GM18867 (cell line): ENCODE results near the gene ACAD11.
"Not testable (repeated sequence)": the region's sequence is repeated elsewhere in the genome, so short reads cannot be mapped to it uniquely, and the experiment has no call there.

Source experiments
- ATAC-seq: cut with Tn5 transposase; IDR thresholded peaks from one replicate; pipeline ENCODE4 v1.9.1; 2021; ENCODE audit warnings: mild to moderate bottlenecking, moderate library complexity; ENCODE audit not compliant: unreplicated experiment

The ACAD11 gene

DNA sequence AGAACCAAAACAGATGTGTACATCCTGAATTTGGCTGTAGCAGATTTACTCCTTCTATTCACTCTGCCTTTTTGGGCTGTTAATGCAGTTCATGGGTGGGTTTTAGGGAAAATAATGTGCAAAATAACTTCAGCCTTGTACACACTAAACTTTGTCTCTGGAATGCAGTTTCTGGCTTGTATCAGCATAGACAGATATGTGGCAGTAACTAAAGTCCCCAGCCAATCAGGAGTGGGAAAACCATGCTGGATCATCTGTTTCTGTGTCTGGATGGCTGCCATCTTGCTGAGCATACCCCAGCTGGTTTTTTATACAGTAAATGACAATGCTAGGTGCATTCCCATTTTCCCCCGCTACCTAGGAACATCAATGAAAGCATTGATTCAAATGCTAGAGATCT, 59.0 kb downstream of the ACAD11 start:
- not testable (repeated sequence) for ATAC-seq

DNA sequence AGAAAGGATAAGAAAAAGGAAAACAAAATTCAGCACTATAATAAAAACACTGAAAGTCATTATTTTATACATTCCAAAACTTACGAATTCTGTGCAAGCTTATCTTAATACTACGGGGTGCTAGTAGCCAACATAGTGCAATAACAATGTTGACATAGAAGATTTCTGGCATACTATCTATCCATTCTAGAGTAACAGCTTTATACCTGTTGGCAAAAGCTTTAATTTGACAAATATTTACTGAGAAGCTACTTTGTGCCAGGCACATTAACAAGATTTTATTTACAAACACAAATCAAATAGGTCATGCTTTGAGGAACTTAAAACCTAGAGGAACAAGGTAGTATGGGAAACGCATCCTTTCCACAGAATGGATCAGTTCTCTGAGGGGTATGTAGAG, 61.4 kb downstream of the ACAD11 start:
- ATAC-seq: no peak

DNA sequence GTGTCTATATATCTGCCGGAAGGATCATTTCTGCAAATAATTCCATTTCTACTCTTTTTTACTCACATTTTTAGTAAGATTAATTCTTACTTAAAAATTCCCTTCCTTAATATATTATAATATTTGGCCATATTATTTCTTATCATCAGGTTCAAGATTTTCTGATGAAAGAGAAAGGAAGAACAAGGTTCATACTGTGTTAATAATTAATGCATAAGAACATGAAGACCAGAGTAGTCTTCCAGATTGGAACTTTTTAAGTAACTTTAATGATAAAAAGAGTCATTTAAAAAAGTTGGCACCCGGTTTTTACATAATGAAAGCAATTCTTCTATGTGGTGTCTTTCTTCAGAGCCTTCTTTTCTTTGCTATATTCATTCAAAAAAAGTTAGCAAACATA, 61.9 kb downstream of the ACAD11 start:
- ATAC-seq: no peak

GRCh38 chr3:132596816-132597433, 62.7 kb downstream of the ACAD11 start, which contains the start of gene ACKR4:
TSS of gene ACKR4 (plus strand) at chr3:132597270. CDS start at chr3:132600398, 3,128 bp downstream.
- no peak for ATAC-seq

DNA sequence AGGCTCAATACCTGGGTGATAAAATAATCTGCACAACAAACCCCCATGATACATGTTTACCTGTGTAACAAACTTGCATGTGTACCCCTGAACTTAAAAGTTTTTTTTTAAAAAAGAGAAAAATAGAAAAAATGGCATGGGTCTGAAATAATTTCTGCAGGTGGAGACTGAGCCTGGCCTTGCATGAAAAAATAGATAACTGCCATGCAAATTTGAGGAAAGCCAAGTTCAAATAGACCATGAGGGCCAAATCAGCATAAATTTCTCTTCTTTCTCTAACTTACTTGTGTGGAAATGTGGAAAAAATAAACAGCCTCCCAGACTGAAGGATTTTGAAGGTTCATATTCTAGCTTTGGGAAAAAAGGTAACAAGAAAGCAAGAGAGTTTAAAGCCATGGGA, 63.3 kb downstream of the ACAD11 start:
- no peak for ATAC-seq

DNA sequence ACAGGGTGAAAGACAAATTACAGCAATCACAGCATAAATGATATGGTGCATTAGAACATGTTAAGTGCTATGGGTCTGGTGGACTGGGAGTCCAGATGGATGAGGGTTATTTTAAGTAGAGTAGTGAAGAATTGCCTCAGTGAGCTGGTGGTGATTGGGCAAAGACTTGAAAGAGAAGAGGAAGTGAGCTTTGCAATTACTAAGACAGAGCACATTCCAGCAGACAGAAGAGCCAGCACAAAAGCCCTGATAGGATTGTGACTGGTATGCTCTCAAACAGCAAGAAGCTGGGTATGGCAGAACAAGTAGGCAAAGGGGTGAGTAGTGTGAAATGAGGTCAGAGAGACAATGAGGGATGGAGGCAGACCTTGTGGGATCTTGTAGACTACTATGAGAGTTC, 64.6 kb downstream of the ACAD11 start:
- ATAC-seq: no peak

- ATAC-seq: no peak
Observed at GRCh38 chr3:132594498-132594897, 65.1 kb downstream of the ACAD11 start.

DNA sequence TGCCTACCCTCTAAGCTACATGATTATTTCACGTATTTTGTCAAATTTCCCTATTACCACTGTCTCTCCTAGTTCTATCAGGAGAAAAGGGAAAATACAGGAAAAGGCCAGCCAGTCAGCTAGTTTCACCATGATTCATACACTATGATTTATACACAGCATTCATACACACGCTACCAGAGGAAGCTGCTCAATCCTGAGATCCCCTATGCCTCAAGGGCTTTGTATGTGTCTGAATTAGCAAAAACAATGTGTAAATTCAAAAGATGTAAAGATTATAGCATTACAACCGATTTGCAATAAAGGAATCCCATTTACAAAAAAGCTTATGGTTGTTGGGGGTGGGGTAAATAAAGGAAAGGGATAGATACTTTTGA, 65.7 kb downstream of the ACAD11 start:
- ATAC-seq: no peak

DNA sequence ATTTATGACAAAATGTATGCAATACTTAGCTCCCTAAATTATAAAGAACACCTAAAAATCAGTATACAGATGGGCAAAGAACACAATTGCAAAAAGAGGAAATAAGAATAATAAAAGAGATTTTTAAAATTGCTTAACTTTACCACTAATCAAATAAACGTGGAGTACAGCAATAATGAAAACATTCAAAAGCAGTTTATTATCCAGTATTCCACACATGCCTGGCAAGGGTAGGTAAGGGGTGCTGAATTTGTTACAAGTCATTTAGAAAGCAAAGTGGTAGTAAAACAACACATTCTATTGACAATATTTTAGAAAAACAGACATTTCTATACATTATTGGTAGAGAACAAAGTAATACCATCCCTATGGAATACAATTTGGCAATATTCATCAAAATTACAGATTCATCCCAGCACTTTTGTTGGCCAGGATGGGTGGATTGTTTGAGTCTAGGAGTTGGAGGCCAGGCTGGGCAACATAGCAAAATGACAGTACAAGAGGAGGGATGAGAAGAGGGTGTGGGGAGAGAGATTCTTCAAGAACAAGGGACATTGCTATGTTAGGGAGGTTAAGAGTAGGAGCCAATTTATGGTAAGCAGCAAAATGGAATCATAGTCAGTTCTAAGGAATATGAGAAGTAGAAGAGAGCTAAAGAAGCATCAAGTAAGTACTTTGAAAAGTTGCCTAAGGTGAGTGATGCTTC, 66.2 kb downstream of the ACAD11 start:
- ATAC-seq: no peak

GRCh38 chr3:132592216-132592615, 67.4 kb downstream of the ACAD11 start:
- ATAC-seq: no peak

- no peak for ATAC-seq
Observed at GRCh38 chr3:132587401-132587800, 72.2 kb downstream of the ACAD11 start.

DNA sequence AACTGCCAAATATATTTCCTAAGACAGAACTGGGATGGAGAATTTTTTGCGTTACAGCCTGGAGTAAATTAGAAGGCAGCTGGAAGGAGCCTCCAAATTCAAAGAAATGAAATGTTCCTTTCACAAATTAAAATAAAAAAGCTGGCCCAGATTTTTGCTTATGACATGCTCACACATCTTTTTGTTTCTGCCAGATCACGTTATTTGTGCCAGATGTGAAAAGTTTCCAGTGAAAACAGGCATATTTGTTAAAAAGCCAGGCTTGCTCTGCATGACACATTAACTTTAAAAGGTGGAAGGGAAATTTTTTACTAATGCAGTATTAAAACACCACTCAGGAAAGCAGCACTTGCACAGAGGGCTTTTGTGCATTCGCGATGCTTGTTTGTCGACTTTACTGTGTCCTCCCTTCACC, 85.8 kb downstream of the ACAD11 start:
- ATAC-seq: no peak

GRCh38 chr3:132570016-132570415, 89.6 kb downstream of the ACAD11 start:
- ATAC-seq: no peak

DNA sequence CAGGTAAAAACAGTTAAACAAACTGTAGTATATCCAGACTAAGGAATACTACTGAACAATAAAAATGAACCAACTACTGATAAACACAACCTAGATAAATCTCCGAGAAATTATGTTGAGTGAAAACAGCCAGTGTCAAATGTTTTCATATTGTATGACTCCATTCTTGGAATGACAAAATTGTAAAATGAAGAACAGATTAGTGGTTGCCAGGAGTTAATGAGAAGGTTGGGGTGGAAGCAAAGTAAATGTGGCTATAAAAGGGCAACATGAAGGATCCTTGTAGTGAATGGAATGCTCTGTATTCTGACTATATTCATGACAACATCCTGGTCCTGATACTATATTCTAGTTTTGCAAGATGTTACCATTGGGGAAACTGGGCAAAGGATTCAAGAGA, 90.0 kb downstream of the ACAD11 start:
- ATAC-seq: no peak

DNA sequence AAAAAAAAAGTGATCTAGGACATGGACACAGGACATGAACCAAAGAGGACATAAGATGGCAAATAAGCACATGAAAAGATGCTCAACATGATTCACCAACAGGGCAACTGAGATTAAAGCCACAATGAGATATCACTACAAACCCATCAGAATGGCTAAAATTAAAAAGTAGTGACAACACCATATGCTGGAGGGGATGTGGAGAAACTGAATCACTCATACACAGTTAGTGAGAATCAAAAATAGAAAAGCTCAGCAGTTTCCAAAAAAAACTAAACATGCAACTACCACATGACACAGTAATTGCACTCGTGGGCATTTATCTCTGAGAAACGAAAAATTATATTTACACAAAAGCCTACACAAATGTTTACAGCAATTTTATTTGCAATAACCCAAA, 90.5 kb downstream of the ACAD11 start:
- ATAC-seq: no peak

DNA sequence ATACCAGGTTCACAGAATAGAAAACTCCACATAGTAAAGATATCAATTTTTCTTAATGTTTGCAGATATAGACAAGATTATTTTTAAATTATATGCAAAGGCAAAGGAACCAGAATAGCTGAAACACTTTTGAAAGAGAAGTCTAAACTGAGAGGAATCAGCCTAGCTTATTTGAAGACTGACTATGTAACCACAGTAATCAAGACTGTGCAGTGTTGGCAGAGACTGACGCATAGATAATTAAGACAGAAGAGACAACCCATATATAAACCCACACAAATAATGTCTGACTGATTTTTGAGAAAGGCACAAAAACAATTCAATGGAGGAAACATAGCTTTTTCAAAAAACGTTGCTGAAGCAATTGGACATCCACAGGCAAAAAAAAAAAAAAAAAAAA, 91.2 kb downstream of the ACAD11 start:
- ATAC-seq: no peak

GRCh38 chr3:132564070-132564465, 95.5 kb downstream of the ACAD11 start:
- ATAC-seq: no peak

DNA sequence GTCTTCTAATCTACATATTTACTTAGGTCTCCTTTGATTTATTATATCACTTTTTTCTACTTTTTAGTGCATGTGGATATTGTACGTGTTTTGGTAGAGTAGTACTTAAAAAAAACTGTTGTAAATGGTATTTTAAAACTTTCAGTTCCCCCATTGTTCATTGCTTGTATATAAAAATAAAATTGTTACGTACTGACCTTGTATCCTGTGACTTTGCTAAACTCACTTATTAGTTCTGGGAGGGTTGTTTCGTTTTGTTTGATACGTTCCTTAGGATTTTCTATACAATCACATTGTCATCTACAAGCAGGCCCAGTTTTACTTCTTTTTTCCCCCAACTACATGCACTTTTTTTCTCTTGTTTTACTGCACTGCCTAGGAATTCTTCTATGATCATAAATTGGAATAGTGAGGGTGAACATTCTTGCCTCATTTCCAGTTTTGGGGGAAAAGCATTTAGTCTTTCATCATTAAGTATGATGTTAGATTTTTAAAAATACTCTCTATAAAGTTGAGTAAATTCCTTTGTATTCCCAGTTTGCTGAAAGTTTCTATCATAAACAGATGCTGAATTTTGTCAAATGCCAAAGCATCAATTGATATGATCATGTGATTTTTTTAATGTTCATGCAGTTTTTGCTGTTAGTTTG, 96.1 kb downstream of the ACAD11 start:
- ATAC-seq: no peak

DNA sequence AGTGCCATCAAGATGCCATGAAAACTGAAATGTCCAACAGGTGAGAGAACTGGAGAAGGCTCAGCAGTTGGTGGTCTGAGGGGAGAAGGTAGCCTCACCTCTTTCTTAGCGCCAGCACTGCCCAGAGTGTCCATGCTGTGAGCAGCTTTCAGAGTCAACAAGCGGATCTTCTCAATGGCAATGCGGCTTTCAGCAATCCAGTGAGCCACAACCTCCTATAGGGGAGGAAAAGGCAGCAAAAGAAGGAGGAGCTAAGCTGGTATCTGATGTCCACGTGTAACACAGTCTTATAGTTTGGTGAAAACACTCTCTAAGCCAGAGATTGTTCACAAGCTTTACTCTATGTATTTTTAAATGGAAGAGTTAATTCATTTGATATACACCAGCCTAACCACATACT, 98.6 kb downstream of the ACAD11 start:
- no peak for ATAC-seq

- ATAC-seq: no peak
Observed at GRCh38 chr3:132556508-132557159, 103.0 kb downstream of the ACAD11 start.

DNA sequence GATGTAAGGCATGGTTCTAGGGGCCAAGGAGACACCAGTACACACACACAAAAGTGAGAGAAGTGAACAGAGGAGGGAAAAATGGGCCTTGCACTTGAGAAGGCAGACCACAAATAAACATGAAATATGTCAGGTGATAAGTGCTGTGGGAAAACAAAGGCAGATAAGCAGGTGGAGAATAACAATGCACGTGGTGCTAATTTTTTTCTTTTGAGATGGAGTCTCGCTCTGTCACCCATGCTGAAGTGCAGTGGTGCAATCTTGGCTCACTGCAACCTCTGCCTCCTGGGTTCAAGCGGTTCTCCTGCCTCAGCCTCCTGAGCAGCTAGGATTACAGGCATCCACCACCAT, 103.6 kb downstream of the ACAD11 start:
- ATAC-seq: not testable (repeated sequence)
